ENCODE measurements around the gene MLEC. TPM values are rescaled to one million over a fixed set of nuclear protein-coding genes. Genes with fewer than 3 reads are reported as not detected.

MLEC gene
- total RNA-seq, 1 donor from 2014 or later, result 115 TPM

- DNase-seq (no peak), ATAC-seq (no peak)
- no peaks in the 10 kb centered on the region for H3K36me3 ChIP-seq
- no peaks in the 10 kb centered on the region for H3K27me3 ChIP-seq
- no peaks in the 10 kb centered on the region for H3K9me3 ChIP-seq
- no peak overlapping the region for H3K27ac ChIP-seq
- intact Hi-C loops (cut with DNase I), result loop anchor here (10.0 kb wide), 1 partner anchor 309 kb away; no protein-coding TSS in a partner anchor
- H3K4me3 ChIP-seq, result no peak overlapping the region
- no peak for TF ChIP-seq CTCF (IDR thresholded peaks at IDR 0.05)
- no peaks in the 10 kb centered on the region for H3K4me1 ChIP-seq
Observed at GRCh38 chr12:120656008-120656407, 30.9 kb upstream of the MLEC start.

- Histone ChIP-seq H3K4me3 (no peak overlapping the region), H3K9me3 (no peaks in the 10 kb centered on the region), H3K27ac (no peak overlapping the region), H3K27me3 (no peaks in the 10 kb centered on the region), H3K4me1 (no peaks in the 10 kb centered on the region), H3K36me3 (no peaks in the 10 kb centered on the region)
- DNase-seq (no peak), ATAC-seq (no peak)
- intact Hi-C loops (cut with DNase I), result loop anchor here (10.0 kb wide), 1 partner anchor 306 kb away; no protein-coding TSS in a partner anchor
- no peak for TF ChIP-seq CTCF (IDR thresholded peaks at IDR 0.05)
Observed at GRCh38 chr12:120658286-120659150, 28.4 kb upstream of the MLEC start.

- H3K4me3 ChIP-seq, result no peak overlapping the region
- no peak overlapping the region for H3K27ac ChIP-seq
- no peaks in the 10 kb centered on the region for H3K4me1 ChIP-seq
- ATAC-seq (no peak), DNase-seq (no peak)
- H3K36me3 ChIP-seq, result no peaks in the 10 kb centered on the region
- no peaks in the 10 kb centered on the region for H3K9me3 ChIP-seq
- intact Hi-C loops (cut with DNase I), result loop anchor here (10.0 kb wide), 1 partner anchor 306 kb away; no protein-coding TSS in a partner anchor
- H3K27me3 ChIP-seq, result no peaks in the 10 kb centered on the region
- TF ChIP-seq CTCF (IDR thresholded peaks at IDR 0.05), result no peak
Observed at GRCh38 chr12:120659151-120659525, 27.8 kb upstream of the MLEC start.

- H3K27me3 ChIP-seq, result no peaks in the 10 kb centered on the region
- no peak overlapping the region for H3K27ac ChIP-seq
- no peaks in the 10 kb centered on the region for H3K4me1 ChIP-seq
- intact Hi-C loops (cut with DNase I), result no loop called here
- no peak for ATAC-seq
- TF ChIP-seq CTCF (IDR thresholded peaks at IDR 0.05), result no peak
- H3K36me3 ChIP-seq, result no peaks in the 10 kb centered on the region
- H3K9me3 ChIP-seq, result no peaks in the 10 kb centered on the region
- no peak for DNase-seq
- no peak overlapping the region for H3K4me3 ChIP-seq
Observed at GRCh38 chr12:120661432-120661831, 25.5 kb upstream of the MLEC start.

GRCh38 chr12:120662879-120663278 lies 24.1 kb upstream of the MLEC start:
- no peak for DNase-seq
- no peak for ATAC-seq
- H3K36me3 ChIP-seq, result no peaks in the 10 kb centered on the region
- H3K9me3 ChIP-seq, result no peaks in the 10 kb centered on the region
- no peaks in the 10 kb centered on the region for H3K27me3 ChIP-seq
- TF ChIP-seq CTCF (IDR thresholded peaks at IDR 0.05), result no peak
- no peak overlapping the region for H3K4me3 ChIP-seq
- intact Hi-C loops (cut with DNase I), result no loop called here
- H3K27ac ChIP-seq, result no peak overlapping the region
- H3K4me1 ChIP-seq, result no peaks in the 10 kb centered on the region

Data from upper lobe of right lung (tissue), 1 donor.